Measurements from ENCODE around the gene MAEA.

MAEA gene

GRCh38 chr4:1289207-1290164 is at the start of gene MAEA:
Gene MAEA, plus strand, starts transcription at chr4:1289891. Its CDS starts 23 bp downstream, at chr4:1289914.
- DNase-seq, result peak; percentile 92

DNA sequence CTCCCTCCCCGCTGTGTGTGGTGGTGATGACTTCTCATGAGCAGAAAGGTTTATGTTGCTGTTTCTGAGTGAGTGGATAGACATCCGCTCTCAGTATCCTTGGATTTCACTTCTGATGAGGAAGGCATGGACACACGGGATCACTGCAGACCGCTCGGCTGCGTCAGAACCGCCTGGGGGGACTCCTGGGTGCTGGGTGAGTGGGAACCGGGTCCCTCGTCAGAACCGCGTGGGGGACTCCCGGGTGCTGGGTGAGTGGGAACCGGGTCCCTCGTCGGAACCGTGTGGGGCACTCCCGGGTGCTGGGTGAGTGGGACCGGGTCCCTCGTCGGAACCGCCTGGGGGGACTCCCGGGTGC is 49.8 kb upstream of the MAEA start:
- no peak for DNase-seq

- no peak for DNase-seq
These were observed 48.8 kb upstream of the MAEA start for GRCh38 chr4:1240721-1241465.

GRCh38 chr4:1241466-1241935 is 48.2 kb upstream of the MAEA start:
- no peak for DNase-seq

DNA sequence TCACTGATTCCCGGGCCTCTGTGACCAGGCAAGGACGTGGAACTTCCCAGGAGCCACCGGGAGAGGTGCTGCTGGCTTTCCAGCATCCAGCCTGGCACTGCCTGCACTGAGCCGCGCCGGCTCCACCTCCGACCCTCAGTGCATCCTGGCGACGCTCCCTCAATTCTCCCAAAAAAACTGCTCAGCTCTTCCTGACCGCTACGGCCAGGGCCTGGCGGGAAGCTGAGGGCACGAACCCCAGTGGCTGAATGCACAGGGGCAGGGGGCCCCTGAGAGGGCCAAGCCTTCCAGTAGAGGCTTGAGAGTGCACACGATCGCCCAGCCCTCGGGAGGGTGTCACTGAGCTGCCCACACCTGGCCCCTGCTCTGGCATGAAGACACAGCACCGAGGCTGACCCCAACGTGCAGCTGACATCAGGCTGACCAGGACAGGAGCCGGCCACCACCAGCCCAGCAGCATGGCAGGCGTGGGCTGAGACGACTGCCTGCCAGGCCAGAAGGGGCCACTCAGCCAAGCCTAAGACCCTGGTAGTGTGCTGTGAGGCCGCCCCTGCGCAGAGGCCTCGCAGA is 47.7 kb upstream of the MAEA start:
- no peak for DNase-seq

DNA sequence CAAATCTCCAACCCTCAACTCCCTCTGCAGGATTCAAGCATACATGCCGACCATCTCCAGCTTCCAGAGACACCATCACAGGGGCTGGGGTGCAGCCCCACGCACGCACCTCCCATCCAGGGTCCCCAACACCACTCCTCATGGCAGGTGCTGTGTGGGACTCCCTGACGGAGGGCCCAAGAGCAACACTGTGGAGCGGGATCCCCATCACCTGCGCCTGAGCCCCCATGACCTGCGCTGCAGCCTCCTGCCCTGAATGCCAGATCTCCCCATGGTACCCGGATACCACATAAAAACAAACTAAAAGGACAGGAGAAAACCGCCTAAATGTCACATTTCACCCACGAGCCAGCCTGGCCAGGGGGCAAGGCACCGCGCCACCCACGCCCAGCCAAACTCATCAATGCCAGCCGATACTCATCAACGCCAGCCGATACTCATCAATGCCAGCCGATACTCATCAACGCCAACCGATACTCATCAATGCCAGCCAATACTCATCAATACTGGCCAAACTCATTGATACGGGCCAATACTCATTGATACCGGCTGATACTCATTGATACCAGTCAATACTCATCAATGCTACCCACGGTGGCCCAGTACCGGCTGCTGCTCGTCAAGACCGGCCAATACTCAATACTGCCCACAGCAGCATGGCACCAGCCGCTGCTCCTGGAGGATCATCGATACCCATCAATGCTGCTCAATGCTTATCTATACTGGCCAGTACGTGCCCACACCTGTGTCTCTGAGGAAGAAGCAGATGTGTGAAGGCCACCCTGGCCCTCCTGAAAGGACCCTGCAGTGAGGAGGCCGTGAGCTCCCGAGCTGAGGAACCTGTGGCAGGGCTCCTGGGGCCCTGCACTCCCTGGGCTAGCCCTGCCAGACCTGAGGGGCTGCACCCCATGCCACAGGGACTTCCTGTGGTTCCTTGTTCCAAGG is 46.9 kb upstream of the MAEA start:
- no peak for DNase-seq

DNA sequence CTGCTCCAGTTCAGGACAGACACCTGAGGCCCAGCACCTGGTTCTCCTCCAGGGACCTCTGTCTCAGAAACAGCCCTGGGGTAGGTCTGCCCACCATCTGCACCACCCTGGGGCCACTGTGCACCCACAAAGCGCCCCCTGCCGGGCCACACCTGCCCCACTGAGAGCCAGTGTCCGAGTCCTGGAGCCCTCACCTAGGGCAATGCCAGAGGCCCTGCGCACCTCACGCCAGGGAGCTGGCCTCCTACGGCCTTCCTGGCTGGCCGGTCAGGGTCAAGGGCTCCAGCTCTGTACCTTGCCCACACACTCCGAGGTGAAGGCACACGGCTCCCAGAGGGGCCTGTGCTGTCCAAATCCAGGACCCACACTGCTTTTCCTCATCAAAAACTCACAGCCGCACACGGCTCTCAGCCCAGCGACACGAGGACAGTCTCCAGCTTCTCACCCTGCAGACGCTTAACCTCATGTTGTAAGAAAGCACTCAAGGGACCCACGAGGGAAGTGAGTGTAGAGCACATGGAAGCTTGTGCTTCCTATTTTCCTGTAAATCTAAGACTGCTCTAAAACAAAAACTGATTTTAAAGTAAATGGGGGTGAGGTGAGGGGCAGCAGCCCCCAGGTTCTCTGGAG is 46.1 kb upstream of the MAEA start:
- DNase-seq, result no peak

DNA sequence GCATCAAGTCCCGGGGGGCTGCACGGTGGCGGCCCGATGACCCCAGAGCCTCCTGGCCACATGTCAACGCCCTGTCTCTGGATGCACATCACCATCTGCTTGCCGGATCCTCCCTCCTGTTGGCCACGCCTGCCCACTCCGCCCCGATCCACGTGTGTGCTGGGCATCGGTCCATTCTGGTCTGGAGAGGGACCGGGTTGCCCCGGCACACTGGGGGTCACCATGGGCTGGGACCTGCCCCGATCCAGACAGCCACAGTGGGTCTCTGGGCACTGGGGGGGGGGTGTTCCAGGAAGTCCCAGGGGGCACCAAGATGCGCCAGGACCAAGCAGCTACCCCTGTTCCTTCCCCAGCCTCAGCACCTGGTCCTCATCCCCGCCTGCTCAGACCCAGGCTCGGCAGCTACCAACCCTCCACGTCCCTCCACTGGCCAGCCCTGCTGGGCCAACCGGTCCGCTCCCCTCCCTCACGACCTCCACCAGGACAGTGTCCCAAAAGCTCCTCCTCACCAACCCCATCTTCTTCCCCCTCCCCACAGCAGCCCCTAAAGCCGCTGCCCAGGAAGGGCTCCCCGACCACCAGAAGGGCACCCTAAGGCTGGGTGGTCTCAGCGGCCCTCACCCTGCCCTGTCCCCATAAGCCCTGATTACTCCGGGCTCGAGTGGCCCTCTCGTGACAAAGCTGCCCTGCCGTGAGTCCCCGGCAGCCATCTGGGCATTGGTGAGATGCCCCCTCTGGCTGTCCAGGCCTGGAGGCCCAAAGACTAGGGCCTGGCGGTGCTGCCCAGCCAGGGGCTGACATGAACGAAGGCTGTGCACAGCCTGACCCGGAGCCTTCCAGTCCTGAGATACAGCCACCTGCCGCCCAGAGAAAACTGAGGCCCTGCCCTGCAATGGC is 45.4 kb upstream of the MAEA start:
- no peak for DNase-seq

DNA sequence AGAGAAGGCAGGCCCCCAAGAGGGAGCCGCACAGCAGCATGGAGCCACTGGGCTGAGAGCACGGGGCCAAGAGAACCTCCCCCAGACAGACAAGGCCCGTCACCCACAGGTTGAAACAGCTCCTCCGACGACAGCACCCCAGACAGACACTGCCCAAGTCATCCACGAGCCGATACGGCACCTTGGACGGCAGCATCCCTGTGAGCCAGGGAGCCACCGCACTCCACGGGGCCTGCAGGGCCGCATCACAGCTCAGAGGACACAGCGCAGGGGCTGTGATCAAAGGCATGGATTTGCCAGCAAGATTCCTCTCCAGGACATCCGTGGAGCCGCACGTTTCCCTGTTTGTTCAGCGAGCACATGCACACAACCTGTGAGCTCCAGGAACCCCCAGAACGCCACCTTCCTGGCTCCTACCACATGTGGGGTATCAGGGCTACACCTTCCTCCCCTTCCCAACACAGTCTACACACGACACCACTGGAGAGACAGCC is 44.7 kb upstream of the MAEA start:
- no peak for DNase-seq

- no peak for DNase-seq
These were observed 44.1 kb upstream of the MAEA start for GRCh38 chr4:1245481-1246051.

DNA sequence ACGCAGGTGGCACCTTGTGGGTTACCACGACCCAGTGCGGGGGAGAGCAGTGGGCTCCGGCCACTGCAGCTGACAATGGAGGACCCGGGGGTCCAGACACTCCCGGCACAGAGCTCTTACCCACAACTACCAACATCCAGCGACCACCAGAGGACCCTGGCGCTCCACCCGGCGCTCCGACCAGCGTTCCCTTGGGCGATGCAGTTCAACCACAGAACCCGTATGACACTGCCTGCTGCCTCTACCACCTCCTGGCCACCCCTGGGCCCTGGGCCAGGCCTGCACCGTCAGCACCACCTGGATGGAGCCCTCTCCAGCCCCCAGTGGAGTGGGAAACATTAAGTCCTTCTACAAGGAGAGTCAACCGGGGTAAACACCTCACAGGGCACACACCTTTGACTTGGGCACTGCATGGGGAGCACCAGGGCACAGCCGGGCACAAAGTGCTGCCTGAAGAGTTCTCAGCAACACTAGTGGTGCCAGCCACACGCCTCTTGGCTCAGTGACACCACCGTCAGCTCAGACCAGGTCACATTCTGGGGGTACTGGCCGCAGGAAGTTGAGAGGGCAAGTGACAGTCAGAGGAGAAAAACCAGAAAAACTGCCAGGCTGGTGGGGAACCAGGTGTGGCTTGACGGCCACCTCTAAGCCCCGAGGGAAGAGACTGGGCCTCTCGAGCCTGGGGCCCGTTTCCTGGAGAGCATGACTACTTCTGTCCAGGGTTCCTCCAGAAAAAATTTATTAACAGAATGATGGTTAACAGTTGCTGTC is 43.4 kb upstream of the MAEA start:
- no peak for DNase-seq

- no peak for DNase-seq
These were observed 42.5 kb upstream of the MAEA start for GRCh38 chr4:1246901-1247863.

- no peak for DNase-seq
These were observed 41.8 kb upstream of the MAEA start for GRCh38 chr4:1247864-1248244.

- peak; percentile 72 for DNase-seq
These were observed 41.2 kb upstream of the MAEA start, which contains the start of gene CTBP1 for GRCh38 chr4:1248245-1249147. Gene CTBP1, minus strand, starts transcription at chr4:1249130. Its CDS starts 7,799 bp downstream, at chr4:1241331.

- peak; percentile 70 for DNase-seq
These were observed 40.5 kb upstream of the MAEA start for GRCh38 chr4:1249148-1249730.

GRCh38 chr4:1249731-1250526 is 39.8 kb upstream of the MAEA start:
- DNase-seq, result no peak
